H1 (cell line): Measurements from ENCODE around the gene CRADD. TPM values are rescaled to one million over a fixed set of nuclear protein-coding genes. Genes with fewer than 3 reads are reported as not detected.

Experiments
- CTCF ChIA-PET: fragments of 300-600 bp; sonication (Branson Sonifier 250); formaldehyde crosslinking; loops from one replicate; lab custom pipeline; 2021; ENCODE audit not compliant: partially characterized antibody; lab: Charles Lee
- POLR2A ChIA-PET: fragments of 300-600 bp; sonication (Branson Sonifier 250); formaldehyde crosslinking; loops from one replicate; lab custom pipeline; 2021; ENCODE audit warnings: inconsistent platforms; ENCODE audit not compliant: partially characterized antibody; lab: Charles Lee
- DNase-seq, 2 experiments: peaks; one replicate each; pipeline versions ENCODE4 v3.0.0 to v3.0.0-alpha.2; 2010 to 2022; ENCODE audit warnings: low spot score in 2 of 2, low read depth in 1 of 2, mixed read lengths in 1 of 2
- FAIRE-seq: peaks from 2 replicates; lab custom pipeline; 2011; peaks lifted over from hg19 to GRCh38; lab: Jason Lieb, UNC
- H2AFZ ChIP-seq: 2 replicates; pipeline ENCODE4 v1.8.1; 2012; ENCODE audit warnings: low read length, inconsistent platforms
- H2AK5ac ChIP-seq: 2 replicates; pipeline ENCODE4 v1.6.1; 2013; ENCODE audit warnings: low read depth, low read length
- H2BK120ac ChIP-seq: replicated peaks from 2 replicates; pipeline ENCODE3; 2013; ENCODE audit warnings: low read depth, low read length, inconsistent platforms
- H2BK12ac ChIP-seq: 2 replicates; pipeline ENCODE4 v1.6.1; 2013; ENCODE audit warnings: low read depth, low read length
- H2BK15ac ChIP-seq: 2 replicates; pipeline ENCODE4 v1.6.1; 2013; ENCODE audit warnings: low read length
- H2BK20ac ChIP-seq: 2 replicates; pipeline ENCODE4 v1.6.1; 2013; ENCODE audit warnings: low read length
- H2BK5ac ChIP-seq: 2 replicates; pipeline ENCODE4 v1.6.1; 2013; ENCODE audit warnings: low read depth, low read length
- H3K14ac ChIP-seq: 2 replicates; pipeline ENCODE4 v1.6.1; 2013; ENCODE audit warnings: inconsistent platforms; ENCODE audit not compliant: insufficient read length
- H3K18ac ChIP-seq: 2 replicates; pipeline ENCODE4 v1.6.1; 2013; ENCODE audit warnings: low read length; ENCODE audit errors: extremely low read depth
- H3K23ac ChIP-seq: 2 replicates; pipeline ENCODE4 v1.6.1; 2013; ENCODE audit warnings: inconsistent platforms; ENCODE audit not compliant: insufficient read length
- H3K23me2 ChIP-seq: 2 replicates; pipeline ENCODE4 v1.6.1; 2013; ENCODE audit warnings: low read depth, low read length
- H3K27ac ChIP-seq: 2 replicates; pipeline ENCODE4 v1.6.1; 2011; ENCODE audit warnings: low read depth, low read length, inconsistent platforms
- H3K27me3 ChIP-seq, 4 experiments: replicated peaks in 1 of 4; 1 replicate in 1 of 4; 2 replicates in 3 of 4; pipeline versions ENCODE4 v1.6.1 to v1.8.1; 2011 to 2013; ENCODE audit warnings: low read length in 3 of 4, mild to moderate bottlenecking in 3 of 4, inconsistent platforms in 2 of 4, mixed read lengths in 2 of 4, moderate library complexity in 1 of 4; ENCODE audit not compliant: control insufficient read depth in 3 of 4, insufficient read depth in 3 of 4; ENCODE audit errors: extremely low read depth in 1 of 4
- H3K36me3 ChIP-seq, 4 experiments: 2 replicates each; pipeline versions ENCODE4 v1.6.1 to v1.8.1; 2011 to 2013; ENCODE audit warnings: mild to moderate bottlenecking in 4 of 4, low read length in 3 of 4, moderate library complexity in 2 of 4, control low read depth in 1 of 4, inconsistent platforms in 1 of 4; ENCODE audit not compliant: insufficient read depth in 4 of 4, control insufficient read depth in 2 of 4
- H3K4ac ChIP-seq: replicated peaks from 2 replicates; pipeline ENCODE3; 2013; ENCODE audit warnings: low read length, low read depth, mixed read lengths, inconsistent platforms; ENCODE audit not compliant: insufficient read length
- H3K4me1 ChIP-seq, 4 experiments: replicated peaks in 1 of 4; 1 replicate in 1 of 4; 2 replicates in 3 of 4; pipeline versions ENCODE4 v1.6.1 to v1.8.1; 2011 to 2013; ENCODE audit warnings: low read length in 3 of 4, inconsistent platforms in 2 of 4, mixed read lengths in 1 of 4; ENCODE audit not compliant: insufficient read depth in 4 of 4, control insufficient read depth in 3 of 4
- H3K4me2 ChIP-seq, 2 experiments: 2 replicates each; pipeline versions ENCODE4 v1.6.1 to v1.8.1; 2011 to 2013; ENCODE audit warnings: low read depth in 2 of 2, low read length in 2 of 2, control low read depth in 1 of 2, inconsistent platforms in 1 of 2, mild to moderate bottlenecking in 1 of 2; ENCODE audit not compliant: insufficient read depth in 1 of 2
- H3K4me3 ChIP-seq, 4 experiments: fragments of 200-600, 300-600 bp in 1 of 4; sonication (generic), shearing (Covaris generic), sonication (Bioruptor Twin) in 1 of 4; 2 replicates each; pipeline versions ENCODE4 v1.5.1 to v1.8.1; 2011 to 2016; ENCODE audit warnings: low read length in 4 of 4, low read depth in 3 of 4, control low read depth in 2 of 4, inconsistent platforms in 2 of 4, mild to moderate bottlenecking in 2 of 4, mixed read lengths in 1 of 4, moderate library complexity in 1 of 4; ENCODE audit not compliant: insufficient read depth in 2 of 4; ENCODE audit errors: extremely low read depth in 1 of 4
- H3K56ac ChIP-seq: replicated peaks from 2 replicates; pipeline ENCODE3; 2013; ENCODE audit warnings: low read depth, mild to moderate bottlenecking, mixed read lengths, low read length, inconsistent platforms; ENCODE audit not compliant: insufficient read length
- H3K79me1 ChIP-seq: 2 replicates; pipeline ENCODE4 v1.6.1; 2013; ENCODE audit warnings: low read depth, low read length, control low read depth
- H3K79me2 ChIP-seq, 2 experiments: 2 replicates each; pipeline versions ENCODE4 v1.6.1 to v1.8.1; 2012 to 2013; ENCODE audit warnings: low read length in 2 of 2, mild to moderate bottlenecking in 2 of 2, inconsistent platforms in 1 of 2; ENCODE audit not compliant: insufficient read depth in 2 of 2, control insufficient read depth in 1 of 2
- H3K9ac ChIP-seq, 4 experiments: replicated peaks in 1 of 4; 1 replicate in 1 of 4; 2 replicates in 3 of 4; pipeline versions ENCODE4 v1.6.1 to v1.8.1; 2011 to 2013; ENCODE audit warnings: low read depth in 3 of 4, low read length in 3 of 4, control low read depth in 2 of 4, mild to moderate bottlenecking in 2 of 4, moderate library complexity in 2 of 4, inconsistent platforms in 1 of 4; ENCODE audit errors: extremely low read depth in 1 of 4
- H3K9me3 ChIP-seq, 2 experiments: 2 replicates each; pipeline versions ENCODE4 v1.6.1 to v1.8.1; 2012 to 2013; ENCODE audit warnings: mild to moderate bottlenecking in 2 of 2, moderate library complexity in 2 of 2, control low read depth in 1 of 2, inconsistent platforms in 1 of 2, low read depth in 1 of 2, low read length in 1 of 2, mixed read lengths in 1 of 2; ENCODE audit not compliant: insufficient read depth in 2 of 2
- H4K20me1 ChIP-seq, 2 experiments: replicated peaks in 1 of 2; 2 replicates each; pipeline versions ENCODE3 to v1.8.1; 2011 to 2013; ENCODE audit warnings: inconsistent platforms in 2 of 2, low read length in 2 of 2, mild to moderate bottlenecking in 1 of 2; ENCODE audit not compliant: insufficient read depth in 2 of 2, control insufficient read depth in 1 of 2
- H4K5ac ChIP-seq: 2 replicates; pipeline ENCODE4 v1.6.1; 2013; ENCODE audit warnings: low read length, low read depth, mixed read lengths, inconsistent platforms; ENCODE audit not compliant: insufficient read length
- H4K8ac ChIP-seq: 2 replicates; pipeline ENCODE4 v1.8.0; 2013; ENCODE audit warnings: mild to moderate bottlenecking, moderate library complexity, low read length, inconsistent platforms; ENCODE audit not compliant: insufficient read depth; ENCODE audit errors: extremely low read depth
- H4K91ac ChIP-seq: replicated peaks from 2 replicates; pipeline ENCODE3; 2013; ENCODE audit warnings: low read length, mixed read lengths, inconsistent platforms; ENCODE audit not compliant: insufficient read length
- BRCA1 ChIP-seq: IDR thresholded peaks from 2 replicates; pipeline ENCODE4 v1.6.1; 2012; ENCODE audit warnings: low read depth, low read length, improper control_type of control experiment
- CBX8 ChIP-seq: fragments of 300-800, 300-1000 bp; sonication (generic); IDR thresholded peaks from 2 replicates; pipeline ENCODE4 v1.7.1; 2016; ENCODE audit warnings: low read depth, low read length, borderline replicate concordance
- CTBP2 ChIP-seq: IDR thresholded peaks from 2 replicates; pipeline ENCODE4 v1.7.0; 2011; ENCODE audit warnings: borderline replicate concordance, mild to moderate bottlenecking, moderate library complexity, mixed read lengths, low read length; ENCODE audit not compliant: insufficient read depth, insufficient read length
- E2F6 ChIP-seq: IDR thresholded peaks from 2 replicates; pipeline ENCODE4 v1.6.1; 2012; ENCODE audit warnings: inconsistent platforms
- HDAC6 ChIP-seq: IDR thresholded peaks from one replicate; pipeline ENCODE4 v1.7.1; 2012; ENCODE audit warnings: low read depth, mild to moderate bottlenecking, inconsistent platforms, low read length, moderate library complexity
- KDM4A ChIP-seq: IDR thresholded peaks from one replicate; pipeline ENCODE4 v1.7.1; 2012; ENCODE audit warnings: low read depth, mild to moderate bottlenecking, moderate library complexity, low read length, inconsistent platforms; ENCODE audit not compliant: severe bottlenecking
- NRF1 ChIP-seq: IDR thresholded peaks from 2 replicates; pipeline ENCODE4 v1.6.1; 2011; ENCODE audit warnings: mild to moderate bottlenecking, low read depth, low read length, improper control_type of control experiment
- POLR2A ChIP-seq, 2 experiments: IDR thresholded peaks; 1 replicate in 1 of 2; 2 replicates in 1 of 2; pipeline ENCODE4 v1.6.1; 2011; ENCODE audit warnings: low read depth in 2 of 2, low read length in 2 of 2, mild to moderate bottlenecking in 2 of 2; ENCODE audit errors: control extremely low read depth in 1 of 2
- RBBP5 ChIP-seq: IDR thresholded peaks from 2 replicates; pipeline ENCODE4 v1.7.1; 2012; ENCODE audit warnings: low read depth, mild to moderate bottlenecking, inconsistent platforms, low read length, moderate library complexity, borderline replicate concordance
- RXRA ChIP-seq: IDR thresholded peaks from 2 replicates; pipeline ENCODE4 v1.6.1; 2011; ENCODE audit warnings: low read depth, mild to moderate bottlenecking, low read length, moderate library complexity; ENCODE audit not compliant: insufficient read depth
- SIX5 ChIP-seq: IDR thresholded peaks from 2 replicates; pipeline ENCODE4 v1.6.1; 2011; ENCODE audit warnings: mild to moderate bottlenecking, low read depth, low read length
- TBP ChIP-seq: IDR thresholded peaks from 2 replicates; pipeline ENCODE4 v1.6.1; 2011; ENCODE audit warnings: low read depth, low read length, improper control_type of control experiment
- TCF12 ChIP-seq: IDR thresholded peaks from 2 replicates; pipeline ENCODE4 v1.6.1; 2011; ENCODE audit warnings: low read depth, mild to moderate bottlenecking, low read length
- TEAD4 ChIP-seq: IDR thresholded peaks from 2 replicates; pipeline ENCODE4 v1.6.1; 2012; ENCODE audit warnings: low read depth, low read length, inconsistent platforms, mixed read lengths
- WGBS, 2 experiments: shearing (Covaris generic) in 1 of 2; methylation state at CpG; one replicate each; pipeline versions ENCODE4 v1.1.6 to v1.1.7; 2013 to 2015; ENCODE audit warnings: low lambda C conversion rate in 2 of 2, mixed read lengths in 2 of 2, inconsistent platforms in 1 of 2, low coverage in 1 of 2, missing lambda C conversion rate in 1 of 2; ENCODE audit not compliant: insufficient replicate concordance in 2 of 2, insufficient coverage in 1 of 2, insufficient read length in 1 of 2; ENCODE audit errors: extremely low coverage in 1 of 2, missing lambda C conversion rate in 1 of 2; 5-methylcytosine and 5-hydroxymethylcytosine counted together
- polyA plus RNA-seq, 7 experiments: library from polyadenylated mRNA; depleted of rRNA in 3 of 7; stranded (reverse) in 5 of 7; unstranded in 2 of 7; fragments of >200 nt in 5 of 7; fragments of 200-250 nt in 2 of 7; gene quantifications; 1 replicate in 5 of 7; 2 replicates in 1 of 7; 4 replicates in 1 of 7; pipeline versions ENCODE4 v1.2.1 to v1.2.3, GENCODE V29; 2011 to 2013; ENCODE audit warnings: missing spikeins in 2 of 7, mixed read lengths in 2 of 7
- total RNA-seq: library from RNA; stranded (reverse); fragmentation: NEBNext Ultra II Directional; extraction: Animal tissue kit (Norgen Biotek cat#: 25700); gene quantifications from 2 replicates; pipeline ENCODE4 v1.2.1, GENCODE V29; 2021

The CRADD gene
- total and polyA plus RNA-seq, 2 of the 8 experiments (the other 6 are each of a cell fraction or from before 2014, with no cell fraction given), result 8.1 to 15.4 TPM

- no peak overlapping the region for H3K14ac ChIP-seq
- H3K23ac ChIP-seq, result no peak overlapping the region
- ChIA-PET CTCF (no interaction called here), POLR2A (no interaction called here)
- no peak for FAIRE-seq
- H2BK5ac ChIP-seq, result no peak overlapping the region
- H4K20me1 ChIP-seq, result no peaks in the 10 kb centered on the region
- H3K18ac ChIP-seq, result no peak overlapping the region
- no peak overlapping the region for H2AFZ ChIP-seq
- no peak overlapping the region for H3K4me2 ChIP-seq
- no peak overlapping the region for H2BK20ac ChIP-seq
- H3K9me3 ChIP-seq, result no peaks in the 10 kb centered on the region
- no peak overlapping the region for H4K8ac ChIP-seq
- H3K4me3 ChIP-seq, result no peak overlapping the region
- no peak overlapping the region for H4K91ac ChIP-seq
- H3K27me3 ChIP-seq, result no peaks in the 10 kb centered on the region
- no peaks in the 10 kb centered on the region; a peak in 1 of 4 replicates for H3K79me2 ChIP-seq
- no peak overlapping the region for H2AK5ac ChIP-seq
- no peak overlapping the region for H2BK15ac ChIP-seq
- WGBS, 2 experiments, result 75% methylated on average over 5 of the region's 5 CpGs; no CpG with 5 or more reads in 1 of the 2 experiments
- H3K4ac ChIP-seq, result no peak overlapping the region
- no peak overlapping the region for H2BK120ac ChIP-seq
- H3K27ac ChIP-seq, result no peak overlapping the region
- no peak overlapping the region for H3K56ac ChIP-seq
- H3K79me1 ChIP-seq, result no peaks in the 10 kb centered on the region
- no peak overlapping the region for H2BK12ac ChIP-seq
- H4K5ac ChIP-seq, result no peak overlapping the region
- no peaks in the 10 kb centered on the region for H3K23me2 ChIP-seq
- no peaks in the 10 kb centered on the region for H3K36me3 ChIP-seq
- no peak overlapping the region for H3K9ac ChIP-seq
- H3K4me1 ChIP-seq, result peaks cover 0 to 2% (median 1%) of the 10 kb centered on the region in 4 experiments; a peak in 2 of 7 replicates
- no peak for DNase-seq
- TF ChIP-seq TCF12 (no peak), CTBP2 (no peak), SIX5 (no peak), NRF1 (no peak), POLR2A (IDR thresholded peaks at IDR 0.05; ENCODE audit: control extremely low read depth in 1 of 2, low read depth in 2 of 2, low read length in 2 of 2) (no peak), CBX8 (no peak), BRCA1 (no peak), E2F6 (no peak), TBP (no peak), TEAD4 (no peak), RBBP5 (no peak), RXRA (no peak), KDM4A (no peak), HDAC6 (no peak)
Observed at GRCh38 chr12:93846936-93847516, 169.9 kb downstream of the CRADD start.
